Measurements from ENCODE around the gene KIAA0825. TPM values are rescaled to one million over a fixed set of nuclear protein-coding genes. Genes with fewer than 3 reads are reported as not detected.

KIAA0825 gene
- total and polyA plus RNA-seq, 8 donors: 0.29 to 15.6 (median 1.5) TPM

DNA sequence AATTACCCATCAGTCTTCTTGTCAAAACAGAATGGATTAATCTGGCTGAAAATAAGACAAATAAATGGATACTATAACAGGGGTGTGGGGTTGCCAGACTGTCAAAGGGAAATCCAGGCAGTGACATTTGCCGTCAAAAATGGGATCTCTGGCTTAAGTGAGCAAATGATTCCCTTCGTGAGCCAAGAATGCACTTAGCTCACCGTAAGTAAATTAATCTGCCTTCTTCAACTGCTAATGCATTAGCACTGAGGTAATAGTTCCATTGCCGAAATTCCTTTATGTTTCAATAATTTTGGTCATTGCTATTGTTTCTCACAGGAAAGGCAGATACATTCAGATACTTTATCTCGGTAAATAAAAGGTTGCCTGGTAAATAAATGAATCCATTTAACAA is 377.8 kb downstream of the KIAA0825 start:
- Histone ChIP-seq H3K4me3 (no peak overlapping the region), H3K9me3 (peaks cover 0 to 6% (median 0%) of the 10 kb centered on the region in 4 donors), H3K36me3 (no peaks in the 10 kb centered on the region), H3K4me1 (peaks cover 0 to 39% (median 15%) of the 10 kb centered on the region in 4 donors), H3K27ac (peak overlapping the region in 3 of 5 donors; percentile 31 to 61 (median 46)), H3K27me3 (no peaks in the 10 kb centered on the region)
- intact Hi-C loops (cut with DNase I; ENCODE audit: low total_unique reads): no loop called here
- WGBS, 5 donors: 18 to 31% (median 22%) methylated on average over 5 of the region's 5 CpGs
- peak in 1 of 2 donors; percentile 69 for DNase-seq
- TF ChIP-seq POLR2AphosphoS5 (IDR thresholded peaks at IDR 0.05): peak in 2 of 3 donors; percentile 7 to 38
- no peak for TF ChIP-seq EP300 (IDR thresholded peaks at IDR 0.05)
- TF ChIP-seq POLR2A (IDR thresholded peaks at IDR 0.05): no peak
- TF ChIP-seq, protein P1, sequence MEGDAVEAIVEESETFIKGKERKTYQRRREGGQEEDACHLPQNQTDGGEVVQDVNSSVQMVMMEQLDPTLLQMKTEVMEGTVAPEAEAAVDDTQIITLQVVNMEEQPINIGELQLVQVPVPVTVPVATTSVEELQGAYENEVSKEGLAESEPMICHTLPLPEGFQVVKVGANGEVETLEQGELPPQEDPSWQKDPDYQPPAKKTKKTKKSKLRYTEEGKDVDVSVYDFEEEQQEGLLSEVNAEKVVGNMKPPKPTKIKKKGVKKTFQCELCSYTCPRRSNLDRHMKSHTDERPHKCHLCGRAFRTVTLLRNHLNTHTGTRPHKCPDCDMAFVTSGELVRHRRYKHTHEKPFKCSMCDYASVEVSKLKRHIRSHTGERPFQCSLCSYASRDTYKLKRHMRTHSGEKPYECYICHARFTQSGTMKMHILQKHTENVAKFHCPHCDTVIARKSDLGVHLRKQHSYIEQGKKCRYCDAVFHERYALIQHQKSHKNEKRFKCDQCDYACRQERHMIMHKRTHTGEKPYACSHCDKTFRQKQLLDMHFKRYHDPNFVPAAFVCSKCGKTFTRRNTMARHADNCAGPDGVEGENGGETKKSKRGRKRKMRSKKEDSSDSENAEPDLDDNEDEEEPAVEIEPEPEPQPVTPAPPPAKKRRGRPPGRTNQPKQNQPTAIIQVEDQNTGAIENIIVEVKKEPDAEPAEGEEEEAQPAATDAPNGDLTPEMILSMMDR (IDR thresholded peaks at IDR 0.05): no peak

DNA sequence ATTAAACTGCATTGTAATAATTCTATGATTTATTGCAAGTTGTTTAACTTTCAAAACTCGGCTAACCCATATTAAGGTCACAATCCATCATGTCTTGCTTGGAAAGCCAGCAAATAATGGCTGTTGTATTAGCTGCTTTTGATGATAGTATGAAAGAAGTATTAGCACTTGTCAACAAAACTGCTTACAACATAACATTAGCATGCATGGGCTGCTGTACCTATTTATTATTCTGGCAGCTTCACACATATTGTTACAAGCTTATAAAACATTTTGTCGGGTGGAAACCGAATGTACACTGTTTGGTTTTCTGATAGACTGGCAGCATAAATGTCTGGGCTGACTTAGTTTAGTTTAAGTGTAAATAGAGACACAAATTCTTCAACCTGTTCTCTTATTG is 378.3 kb downstream of the KIAA0825 start:
- TF ChIP-seq POLR2A (IDR thresholded peaks at IDR 0.05) (no peak), POLR2AphosphoS5 (IDR thresholded peaks at IDR 0.05) (no peak), EP300 (IDR thresholded peaks at IDR 0.05) (no peak)
- TF ChIP-seq, protein P1 (IDR thresholded peaks at IDR 0.05): no peak
- Histone ChIP-seq H3K4me1 (peaks cover 0 to 38% (median 15%) of the 10 kb centered on the region in 4 donors), H3K4me3 (no peak overlapping the region), H3K27ac (peak overlapping the region in 3 of 5 donors; percentile 31 to 61 (median 46)), H3K9me3 (peaks cover 0 to 9% (median 0%) of the 10 kb centered on the region in 4 donors), H3K27me3 (no peaks in the 10 kb centered on the region), H3K36me3 (no peaks in the 10 kb centered on the region)
- intact Hi-C loops (cut with DNase I; ENCODE audit: low total_unique reads): no loop called here
- 22 to 32% (median 25%) methylated on average over 3 of the region's 3 CpGs for WGBS, 5 donors
- DNase-seq: peak in 1 of 2 donors; percentile 40

DNA sequence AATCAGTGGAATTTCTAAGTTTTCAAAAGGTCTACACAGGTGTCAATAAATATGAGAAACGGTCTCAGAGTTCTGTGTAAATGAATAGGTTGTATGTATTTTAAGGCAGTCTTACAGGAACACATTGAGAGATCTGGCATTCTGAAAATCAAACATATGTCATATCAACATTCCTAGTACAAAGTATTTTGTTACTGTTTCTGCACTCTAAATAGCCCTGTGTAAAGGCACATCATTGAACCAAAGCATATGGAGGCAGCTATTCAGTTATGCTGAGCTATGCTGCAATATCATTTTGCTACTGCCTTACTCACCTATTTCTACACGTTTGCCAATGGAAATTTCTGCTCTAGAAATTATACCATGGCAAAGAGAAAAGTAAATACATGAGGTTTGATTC is 379.1 kb downstream of the KIAA0825 start:
- Histone ChIP-seq H3K4me1 (peaks cover 0 to 36% (median 15%) of the 10 kb centered on the region in 4 donors), H3K4me3 (no peak overlapping the region), H3K27ac (no peak overlapping the region), H3K27me3 (no peaks in the 10 kb centered on the region), H3K36me3 (no peaks in the 10 kb centered on the region), H3K9me3 (peaks cover 0 to 9% (median 0%) of the 10 kb centered on the region in 4 donors)
- intact Hi-C loops (cut with DNase I; ENCODE audit: low total_unique reads): no loop called here
- WGBS, 5 donors: 23 to 43% (median 29%) methylated on average over 2 of the region's 2 CpGs
- TF ChIP-seq POLR2A (IDR thresholded peaks at IDR 0.05) (no peak), POLR2AphosphoS5 (IDR thresholded peaks at IDR 0.05) (no peak)
- DNase-seq: peak in 1 of 2 donors; percentile 4

DNA sequence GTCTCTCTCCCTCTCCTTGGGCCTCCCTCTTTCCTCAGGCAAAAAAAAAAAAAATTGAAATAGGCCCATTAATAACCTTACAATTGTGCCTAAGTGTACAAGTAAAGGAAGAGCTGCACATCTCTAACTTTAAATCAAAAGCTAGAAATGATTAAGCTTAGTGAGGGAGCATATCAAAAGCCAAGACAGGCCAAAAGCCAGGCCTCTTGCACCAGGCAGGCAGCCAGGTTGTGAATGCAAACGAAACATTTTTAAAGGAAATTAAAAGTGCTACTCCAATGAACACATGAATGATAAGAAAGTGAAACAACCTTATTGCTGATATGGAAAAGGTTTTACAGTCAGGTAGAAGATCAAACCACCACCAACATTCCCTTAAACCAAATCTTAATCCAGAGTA is 383.4 kb downstream of the KIAA0825 start:
- H3K27ac ChIP-seq: peak overlapping the region in 1 of 5 donors; percentile 35
- intact Hi-C loops (cut with DNase I; ENCODE audit: low total_unique reads): no loop called here
- WGBS, 5 donors: 31 to 67% (median 39%) methylated on average over 1 of the region's 1 CpG
- no peaks in the 10 kb centered on the region for H3K36me3 ChIP-seq
- no peak overlapping the region for H3K4me3 ChIP-seq
- no peaks in the 10 kb centered on the region for H3K27me3 ChIP-seq
- TF ChIP-seq POLR2A (IDR thresholded peaks at IDR 0.05) (no peak), EP300 (IDR thresholded peaks at IDR 0.05) (no peak), POLR2AphosphoS5 (IDR thresholded peaks at IDR 0.05) (no peak)
- TF ChIP-seq, protein P1 (IDR thresholded peaks at IDR 0.05): no peak
- peaks cover 0 to 9% (median 0%) of the 10 kb centered on the region in 4 donors for H3K9me3 ChIP-seq
- peak in 1 of 2 donors; percentile 66 for DNase-seq
- H3K4me1 ChIP-seq: peaks cover 0 to 12% (median 5%) of the 10 kb centered on the region in 4 donors

DNA sequence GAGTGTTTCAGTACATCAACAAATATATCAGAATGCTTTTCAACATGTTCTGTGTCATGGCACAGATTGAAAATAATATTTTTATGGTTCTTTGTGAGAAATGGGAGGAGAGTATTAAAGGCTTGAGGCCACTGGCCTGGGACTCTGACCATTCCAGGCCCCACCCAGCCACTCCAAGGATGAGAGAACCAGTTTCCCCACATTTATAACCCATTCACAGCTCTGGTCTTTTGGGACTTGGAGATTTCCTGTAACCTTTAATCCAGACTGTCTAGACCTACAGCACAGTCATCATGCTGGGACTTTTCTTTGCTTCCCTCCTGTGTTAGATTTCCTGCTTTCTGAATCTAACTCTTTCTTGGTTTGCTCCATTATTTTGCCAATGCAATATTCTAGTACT is 389.6 kb downstream of the KIAA0825 start:
- Histone ChIP-seq H3K4me1 (no peaks in the 10 kb centered on the region), H3K27ac (no peak overlapping the region), H3K9me3 (no peaks in the 10 kb centered on the region), H3K36me3 (no peaks in the 10 kb centered on the region), H3K4me3 (no peak overlapping the region), H3K27me3 (no peaks in the 10 kb centered on the region)
- peak in 1 of 2 donors; percentile 59 for DNase-seq
- TF ChIP-seq EP300 (IDR thresholded peaks at IDR 0.05): no peak
- TF ChIP-seq POLR2A (IDR thresholded peaks at IDR 0.05): no peak
- intact Hi-C loops (cut with DNase I; ENCODE audit: low total_unique reads): no loop called here
